ENCODE measurements around the gene TBC1D13. TPM values are rescaled to one million over a fixed set of nuclear protein-coding genes. Genes with fewer than 3 reads are reported as not detected.

Gene TBC1D13
- total and polyA plus RNA-seq, 9 of the 15 experiments (the other 6 are each of a cell fraction or from before 2014, with no cell fraction given): 2.3 to 28.7 (median 11.4) TPM

GRCh38 chr9:128771745-128772519, 15.1 kb upstream of the TBC1D13 start, which contains the start of gene ZER1 (continued):
- no peak for TF ChIP-seq ELK1 (CRISPR knock-in tag; IDR thresholded peaks at IDR 0.05)
- no peak for TF ChIP-seq HDGF (IDR thresholded peaks at IDR 0.05)
- TF ChIP-seq NR0B1 (IDR thresholded peaks at IDR 0.05; ENCODE audit: partially characterized antibody): no peak
- TF ChIP-seq ILF3 (IDR thresholded peaks at IDR 0.05; ENCODE audit: borderline replicate concordance): no peak
- peak; percentile 82 for TF ChIP-seq EP400 (IDR thresholded peaks at IDR 0.05)
- TF ChIP-seq ZZZ3 (IDR thresholded peaks at IDR 0.05): no peak
- TF ChIP-seq CCAR2 (IDR thresholded peaks at IDR 0.05; ENCODE audit: low read depth, low read length): no peak
- 0 out of 2 replicates have a peak, but pooled peaks have one; percentile 5 for TF ChIP-seq NR2F6 (CRISPR knock-in tag; IDR thresholded peaks at IDR 0.05)
- peak; percentile 59; the same call in 1 of the 2 replicates for TF ChIP-seq ZNF511 (CRISPR knock-in tag; IDR thresholded peaks at IDR 0.05)
- no peak for TF ChIP-seq U2AF2 (optimal IDR thresholded peaks at IDR 0.05; ENCODE audit: low read depth, low read length)
- no peak for TF ChIP-seq SREBF2 (CRISPR knock-in tag; IDR thresholded peaks at IDR 0.05)
- TF ChIP-seq, protein P1, sequence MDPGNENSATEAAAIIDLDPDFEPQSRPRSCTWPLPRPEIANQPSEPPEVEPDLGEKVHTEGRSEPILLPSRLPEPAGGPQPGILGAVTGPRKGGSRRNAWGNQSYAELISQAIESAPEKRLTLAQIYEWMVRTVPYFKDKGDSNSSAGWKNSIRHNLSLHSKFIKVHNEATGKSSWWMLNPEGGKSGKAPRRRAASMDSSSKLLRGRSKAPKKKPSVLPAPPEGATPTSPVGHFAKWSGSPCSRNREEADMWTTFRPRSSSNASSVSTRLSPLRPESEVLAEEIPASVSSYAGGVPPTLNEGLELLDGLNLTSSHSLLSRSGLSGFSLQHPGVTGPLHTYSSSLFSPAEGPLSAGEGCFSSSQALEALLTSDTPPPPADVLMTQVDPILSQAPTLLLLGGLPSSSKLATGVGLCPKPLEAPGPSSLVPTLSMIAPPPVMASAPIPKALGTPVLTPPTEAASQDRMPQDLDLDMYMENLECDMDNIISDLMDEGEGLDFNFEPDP (CRISPR knock-in tag; IDR thresholded peaks at IDR 0.05): no peak
- no peak for TF ChIP-seq RBM39 (optimal IDR thresholded peaks at IDR 0.05; ENCODE audit: low read depth, low read length)
- peak; percentile 82 for TF ChIP-seq DIDO1 (tag; IDR thresholded peaks at IDR 0.05; ENCODE audit: low read depth)
- TF ChIP-seq, protein P2, sequence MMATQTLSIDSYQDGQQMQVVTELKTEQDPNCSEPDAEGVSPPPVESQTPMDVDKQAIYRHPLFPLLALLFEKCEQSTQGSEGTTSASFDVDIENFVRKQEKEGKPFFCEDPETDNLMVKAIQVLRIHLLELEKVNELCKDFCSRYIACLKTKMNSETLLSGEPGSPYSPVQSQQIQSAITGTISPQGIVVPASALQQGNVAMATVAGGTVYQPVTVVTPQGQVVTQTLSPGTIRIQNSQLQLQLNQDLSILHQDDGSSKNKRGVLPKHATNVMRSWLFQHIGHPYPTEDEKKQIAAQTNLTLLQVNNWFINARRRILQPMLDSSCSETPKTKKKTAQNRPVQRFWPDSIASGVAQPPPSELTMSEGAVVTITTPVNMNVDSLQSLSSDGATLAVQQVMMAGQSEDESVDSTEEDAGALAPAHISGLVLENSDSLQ (IDR thresholded peaks at IDR 0.05): peak; percentile 58
- peak; percentile 35 for TF ChIP-seq TCF3 (CRISPR knock-in tag; IDR thresholded peaks at IDR 0.05)
- no peak for TF ChIP-seq ZBTB26 (CRISPR knock-in tag; IDR thresholded peaks at IDR 0.05)
- no peak; the same call in 1 of the 2 replicates for TF ChIP-seq ATF6 (CRISPR knock-in tag; IDR thresholded peaks at IDR 0.05)
